ENCODE measurements around the gene RSBN1L. TPM values are rescaled to one million over a fixed set of nuclear protein-coding genes. Genes with fewer than 3 reads are reported as not detected.
A peak's percentile ranks its signal among the peaks of the same experiment; 100 is the strongest.

RSBN1L gene
- total RNA-seq (13.1 and 13.3 TPM in 2 replicates), polyA plus RNA-seq (3.0 and 3.4 TPM in 2 replicates), polyA minus RNA-seq (8.3 and 10.1 TPM in 2 replicates), Bru-seq, nascent RNA (percentile 81 among the genes with signal in this experiment), BruChase-seq, experiment 1, labeled RNA remaining after a 6-hour chase (percentile 67 among the genes with signal in this experiment), BruChase-seq, experiment 2, labeled RNA remaining after a 2-hour chase (percentile 71 among the genes with signal in this experiment)
- polyA plus RNA-seq (2011; cell fraction: cytosol; rRNA removed): 4.3 and 4.5 TPM in 2 replicates
- polyA plus RNA-seq (2011; cell fraction: nucleus; rRNA removed): 7.1 and 9.2 TPM in 2 replicates
- 6.7 and 11.1 TPM in 2 replicates for polyA plus RNA-seq (2012)
- polyA minus RNA-seq (2011; cell fraction: cytosol; rRNA and poly(A)+ RNA removed): 16.0 TPM
- 9.2 and 12.3 TPM in 2 replicates for polyA minus RNA-seq (2011; cell fraction: nucleus; rRNA and poly(A)+ RNA removed)
- long read RNA-seq, full-length matches to known transcripts: 13 of 37 reads
- long read RNA-seq, partial matches to known transcripts: 19 of 37 reads
- long read RNA-seq, other reads (novel, unspliced or antisense): 5 of 37 reads

GRCh38 chr7:77696057-77696642 lies at the start of gene RSBN1L:
Gene RSBN1L (plus strand): TSS chr7:77696459. CDS start chr7:77696470, 11 bp downstream.
- POLR2A ChIA-PET: interaction anchor here (1.0 kb wide), 3 partner anchors 9 to 103 kb away, joined by 3 to 5 read pairs (median 3); partner anchors contain the start of genes PHTF2 and TMEM60
- Histone ChIP-seq H3K4me2 (ENCODE audit: insufficient read depth, low read length) (peak within 1 kb of the TSS; percentile 90), H3K4me3 (replicated peaks in 1 of 3; ENCODE audit: insufficient read depth in 1 of 3, low read depth in 1 of 3, low read length in 3 of 3) (peak within 1 kb of the TSS; percentile 90 to 97 (median 91)), H3K9me3 (replicated peaks; ENCODE audit: control insufficient read depth, insufficient read depth, low read length) (no peaks in the 10 kb centered on the region), H3K27me3 (ENCODE audit: control insufficient read depth in 2 of 2, insufficient read depth in 2 of 2, low read length in 2 of 2) (no peaks in the 10 kb centered on the region), H3K79me2 (ENCODE audit: control insufficient read depth, insufficient read depth, low read length) (peaks cover 50% of the 10 kb centered on the region), H3K27ac (ENCODE audit: insufficient read depth, low read depth, low read length) (peak within 1 kb of the TSS; percentile 62), H3K9me1 (replicated peaks; ENCODE audit: control insufficient read depth, extremely low read depth, insufficient read depth, low read length) (no peaks in the 10 kb centered on the region), H4K20me1 (replicated peaks; ENCODE audit: control insufficient read depth, extremely low read depth, insufficient read depth, low read length) (no peaks in the 10 kb centered on the region), H3K36me3 (ENCODE audit: control insufficient read depth in 2 of 2, extremely low read depth in 1 of 2, insufficient read depth in 2 of 2, low read length in 2 of 2) (no peaks in the 10 kb centered on the region), H3K4me1 (ENCODE audit: control insufficient read depth, extremely low read depth, insufficient read depth, low read length) (peaks cover 23% of the 10 kb centered on the region), H2AFZ (ENCODE audit: low read depth, low read length) (peak within 1 kb of the TSS; percentile 84), H3K9ac (replicated peaks; ENCODE audit: extremely low read depth, insufficient read depth, low read length) (peak within 1 kb of the TSS; percentile 71)
- no TSS peak for BruUV-seq (replicated peaks)
- TF ChIP-seq JUN (IDR thresholded peaks at IDR 0.05; ENCODE audit: borderline replicate concordance, insufficient read depth, insufficient read length, low read depth) (no peak), POLR2AphosphoS5 (IDR thresholded peaks at IDR 0.05; ENCODE audit: insufficient read depth, low read depth, low read length) (peak; percentile 83), POLR2A (IDR thresholded peaks at IDR 0.05; ENCODE audit: low read depth, low read length) (peak; percentile 88), CTCF (IDR thresholded peaks at IDR 0.05; ENCODE audit: extremely low read depth in 1 of 2, insufficient read depth in 1 of 2, low read depth in 1 of 2, low read length in 2 of 2) (peak; percentile 11 to 34)
- dilution Hi-C loops (cut with MboI; ENCODE audit: extremely low pct_ligation_motif_present, low sequenced_read_pairs) (no loop called here), intact Hi-C loops (cut with micrococcal nuclease) (loop anchor here (2.0 to 5.0 kb wide), 4 partner anchors 39 to 159 kb away; partner anchors contain the start of genes PHTF2, PTPN12 and TMEM60)
- CTCF ChIA-PET: interaction anchor here (0.6 to 4.1 kb wide), 8 partner anchors 9 to 344 kb away, joined by 3 to 37 read pairs (median 4); no protein-coding TSS in a partner anchor
- FAIRE-seq: peak; percentile 94
- peak; percentile 99 for DNase-seq (ENCODE audit: low read depth, low spot score)
